Gastroesophageal sphincter (tissue), 4 donors: ENCODE measurements around the gene P2RX4. TPM values are rescaled to one million over a fixed set of nuclear protein-coding genes. Genes with fewer than 3 reads are reported as not detected.

Source experiments
- ATAC-seq: fragments of 150-250 bp; one replicate; pipeline ENCODE4 v1.9.1; 2016; ENCODE audit warnings: mild to moderate bottlenecking, moderate library complexity
- H3K27ac ChIP-seq, 4 donors: fragments of 200-600 bp; sonication (generic) in 3 of 4; 1 replicate in 3 of 4; 2 replicates in 1 of 4; pipeline ENCODE4 v1.5.1; 2016 to 2019
- H3K27me3 ChIP-seq: fragments of 200-600 bp; sonication (generic); one replicate; pipeline ENCODE4 v1.5.1; 2019
- H3K36me3 ChIP-seq, 2 donors: fragments of 200-600 bp; sonication (generic); one replicate each; pipeline ENCODE4 v1.5.1; 2019; ENCODE audit warnings: control low read depth in 1 of 2
- H3K4me1 ChIP-seq, 3 donors: fragments of 200-600 bp; sonication (generic); 1 replicate in 2 of 3; 2 replicates in 1 of 3; pipeline ENCODE4 v1.5.1; 2016 to 2019; ENCODE audit warnings: control low read depth in 2 of 3
- H3K4me3 ChIP-seq, 2 donors: fragments of 200-600 bp; sonication (generic); one replicate each; pipeline ENCODE4 v1.5.1; 2019; ENCODE audit warnings: mild to moderate bottlenecking in 1 of 2, moderate library complexity in 1 of 2
- H3K9me3 ChIP-seq, 3 donors: fragments of 200-600 bp; sonication (generic); one replicate each; pipeline ENCODE4 v1.5.1; 2017 to 2019; ENCODE audit warnings: control low read depth in 2 of 3
- CTCF ChIP-seq, 4 experiments: fragments of 200-600 bp in 2 of 4; fragments of 450-650 bp in 2 of 4; sonication (generic) in 1 of 4; IDR thresholded peaks; one replicate each; pipeline ENCODE4 v1.5.1; 2017 to 2019; ENCODE audit warnings: antibody characterized with exemption in 4 of 4, mild to moderate bottlenecking in 2 of 4, moderate library complexity in 2 of 4
- EP300 ChIP-seq: sonication (generic); formaldehyde crosslinking; IDR thresholded peaks from one replicate; pipeline ENCODE4 v1.6.1; 2017; ENCODE audit warnings: antibody characterized with exemption, mild to moderate bottlenecking
- POLR2A ChIP-seq, 2 donors: fragments of 450-650 bp; IDR thresholded peaks; one replicate each; pipeline ENCODE4 v1.6.1; 2017; ENCODE audit warnings: antibody characterized with exemption in 2 of 2, mild to moderate bottlenecking in 2 of 2, moderate library complexity in 1 of 2
- POLR2AphosphoS5 ChIP-seq: sonication (generic); formaldehyde crosslinking; IDR thresholded peaks from one replicate; pipeline ENCODE4 v1.6.1; 2017; ENCODE audit warnings: antibody characterized with exemption
- WGBS, 2 donors: methylation state at CpG; one replicate each; pipeline ENCODE4 v1.1.5; 2018; ENCODE audit warnings: low coverage in 1 of 2; 5-methylcytosine and 5-hydroxymethylcytosine counted together
- total RNA-seq, 4 donors: library from RNA; depleted of rRNA; stranded (reverse); fragments of >200 nt; gene quantifications; one replicate each; pipeline ENCODE4 v1.1.0, GENCODE V29; 2016

Gene P2RX4
- total RNA-seq, 4 donors from 2014 or later: 15.1 to 32.8 (median 31.0) TPM

- no peak overlapping the region for H3K27ac ChIP-seq
- no peaks in the 10 kb centered on the region for H3K4me1 ChIP-seq
- H3K36me3 ChIP-seq: peaks cover 0 to 33% of the 10 kb centered on the region in 2 donors
- 80 to 100% methylated on average over 2 to 4 of the region's 15 CpGs for WGBS, 2 donors
- no peak for ATAC-seq
- peaks cover 0 to 4% (median 0%) of the 10 kb centered on the region in 3 donors for H3K9me3 ChIP-seq
- H3K4me3 ChIP-seq: no peak overlapping the region
- TF ChIP-seq POLR2A (IDR thresholded peaks at IDR 0.05) (no peak), POLR2AphosphoS5 (no peak), CTCF (IDR thresholded peaks at IDR 0.05) (no peak), EP300 (no peak)
- H3K27me3 ChIP-seq: no peaks in the 10 kb centered on the region
Measured at GRCh38 chr12:121184425-121184824, 25.5 kb upstream of the P2RX4 start.

- TF ChIP-seq POLR2A (IDR thresholded peaks at IDR 0.05) (no peak), CTCF (IDR thresholded peaks at IDR 0.05) (no peak), POLR2AphosphoS5 (no peak), EP300 (no peak)
- Histone ChIP-seq H3K27me3 (no peaks in the 10 kb centered on the region), H3K27ac (no peak overlapping the region), H3K4me1 (no peaks in the 10 kb centered on the region), H3K36me3 (peaks cover 0 to 32% of the 10 kb centered on the region in 2 donors), H3K4me3 (no peak overlapping the region), H3K9me3 (peaks cover 0 to 4% (median 0%) of the 10 kb centered on the region in 3 donors)
- ATAC-seq: no peak
- WGBS, 2 donors: 83 to 100% methylated on average over 1 to 2 of the region's 7 CpGs
Measured at GRCh38 chr12:121184984-121185889, 24.7 kb upstream of the P2RX4 start.

GRCh38 chr12:121186826-121187225 lies 23.1 kb upstream of the P2RX4 start:
- peaks cover 0 to 3% (median 0%) of the 10 kb centered on the region in 3 donors for H3K4me1 ChIP-seq
- 66 to 78% methylated on average over 2 of the region's 2 CpGs for WGBS, 2 donors
- no peaks in the 10 kb centered on the region for H3K27me3 ChIP-seq
- peaks cover 0 to 4% (median 0%) of the 10 kb centered on the region in 3 donors for H3K9me3 ChIP-seq
- no peak overlapping the region for H3K4me3 ChIP-seq
- H3K27ac ChIP-seq: no peak overlapping the region
- H3K36me3 ChIP-seq: peaks cover 0 to 22% of the 10 kb centered on the region in 2 donors
- TF ChIP-seq POLR2A (IDR thresholded peaks at IDR 0.05) (no peak), EP300 (no peak), CTCF (IDR thresholded peaks at IDR 0.05) (no peak), POLR2AphosphoS5 (no peak)
- ATAC-seq: no peak

DNA sequence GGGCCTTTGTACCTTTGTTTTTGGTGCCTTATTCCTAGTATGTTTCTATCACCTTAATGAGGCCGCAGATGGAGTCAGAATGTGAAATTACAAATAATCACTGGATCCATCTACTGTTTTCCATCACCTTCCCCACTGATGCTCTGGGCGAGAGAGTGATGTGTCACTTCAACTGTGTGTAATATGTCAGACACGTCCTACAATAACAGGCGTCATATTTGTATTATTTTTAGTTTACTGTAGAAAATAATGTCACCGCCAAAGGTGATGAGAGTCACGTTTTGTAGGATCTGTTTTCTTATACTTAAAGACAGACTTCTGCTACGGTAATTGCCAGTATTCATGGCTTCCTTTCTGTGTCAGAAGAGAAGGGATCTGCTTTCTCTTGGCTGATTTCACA lies 22.4 kb upstream of the P2RX4 start:
- Histone ChIP-seq H3K4me3 (no peak overlapping the region), H3K9me3 (peaks cover 0 to 4% (median 0%) of the 10 kb centered on the region in 3 donors), H3K36me3 (peaks cover 0 to 22% of the 10 kb centered on the region in 2 donors), H3K27ac (no peak overlapping the region), H3K4me1 (peaks cover 0 to 3% (median 0%) of the 10 kb centered on the region in 3 donors), H3K27me3 (no peaks in the 10 kb centered on the region)
- no peak for ATAC-seq
- WGBS, 2 donors: 74 to 85% methylated on average over 7 of the region's 7 CpGs
- TF ChIP-seq POLR2AphosphoS5 (no peak), CTCF (IDR thresholded peaks at IDR 0.05) (no peak), POLR2A (IDR thresholded peaks at IDR 0.05) (no peak), EP300 (no peak)

GRCh38 chr12:121188227-121188626 lies 21.7 kb upstream of the P2RX4 start:
- Histone ChIP-seq H3K4me1 (peaks cover 0 to 3% (median 0%) of the 10 kb centered on the region in 3 donors), H3K27me3 (no peaks in the 10 kb centered on the region), H3K27ac (no peak overlapping the region), H3K36me3 (peaks cover 0 to 22% of the 10 kb centered on the region in 2 donors), H3K9me3 (peaks cover 0 to 4% (median 0%) of the 10 kb centered on the region in 3 donors), H3K4me3 (no peak overlapping the region)
- 83 to 96% methylated on average over 2 of the region's 2 CpGs for WGBS, 2 donors
- ATAC-seq: no peak
- no peak for TF ChIP-seq POLR2AphosphoS5
